GM21619 (cell line): Measurements from ENCODE around the gene SIK2.
"Not testable (repeated sequence)": the region's sequence is repeated elsewhere in the genome, so short reads cannot be mapped to it uniquely, and the experiment has no call there.

Source experiments
- ATAC-seq: cut with Tn5 transposase; IDR thresholded peaks from one replicate; pipeline ENCODE4 v1.9.1; 2021; ENCODE audit not compliant: unreplicated experiment

The SIK2 gene

GRCh38 chr11:111696556-111696955, 94.3 kb downstream of the SIK2 start:
- no peak for ATAC-seq

GRCh38 chr11:111697933-111698371, 95.7 kb downstream of the SIK2 start:
- peak; percentile 59 for ATAC-seq

- no peak for ATAC-seq
Observed at GRCh38 chr11:111698852-111699559, 96.8 kb downstream of the SIK2 start.

- no peak for ATAC-seq
Observed at GRCh38 chr11:111699579-111700156, 97.4 kb downstream of the SIK2 start.

- no peak for ATAC-seq
Observed at GRCh38 chr11:111700162-111700561, 97.9 kb downstream of the SIK2 start.

- ATAC-seq: no peak
Observed at GRCh38 chr11:111702623-111703022, 100.4 kb downstream of the SIK2 start.

- ATAC-seq: no peak
Observed at GRCh38 chr11:111703576-111703975, 101.3 kb downstream of the SIK2 start.

GRCh38 chr11:111707039-111707690, 104.9 kb downstream of the SIK2 start:
- ATAC-seq: no peak

GRCh38 chr11:111707691-111708067, 105.4 kb downstream of the SIK2 start:
- ATAC-seq: no peak

- ATAC-seq: no peak
Observed at GRCh38 chr11:111714522-111714921, 112.3 kb downstream of the SIK2 start.

- ATAC-seq: no peak
Observed at GRCh38 chr11:111715142-111715816, 113.0 kb downstream of the SIK2 start.

GRCh38 chr11:111717660-111718059, 115.4 kb downstream of the SIK2 start:
- not testable (repeated sequence) for ATAC-seq

GRCh38 chr11:111718436-111718835, 116.2 kb downstream of the SIK2 start:
- no peak for ATAC-seq

GRCh38 chr11:111718859-111719258, 116.6 kb downstream of the SIK2 start:
- ATAC-seq: no peak

- no peak for ATAC-seq
Observed at GRCh38 chr11:111719379-111719778, 117.1 kb downstream of the SIK2 start.

GRCh38 chr11:111720801-111721494, 118.7 kb downstream of the SIK2 start:
- ATAC-seq: no peak

GRCh38 chr11:111722501-111722900, 120.3 kb downstream of the SIK2 start:
- ATAC-seq: no peak

- no peak for ATAC-seq
Observed at GRCh38 chr11:111723595-111723994, 121.3 kb downstream of the SIK2 start.

- ATAC-seq: no peak
Observed at GRCh38 chr11:111724615-111725129, 122.4 kb downstream of the SIK2 start.

GRCh38 chr11:111725621-111726020, 123.4 kb downstream of the SIK2 start:
- no peak for ATAC-seq

GRCh38 chr11:111726301-111726713, 124.1 kb downstream of the SIK2 start:
- no peak for ATAC-seq
